GM12878 (cell line): Measurements from ENCODE around the gene PLIN3. TPM values are rescaled to one million over a fixed set of nuclear protein-coding genes. Genes with fewer than 3 reads are reported as not detected.

Source experiments
- ATAC-seq: fragments of 200-7000 bp; cut with Tn5 transposase; 3 replicates; pipeline ENCODE4 v1.9.1; 2020; ENCODE audit warnings: mild to moderate bottlenecking, moderate library complexity
- BruUV-seq: library from RNA; stranded (reverse); fragments of 400-500 nt; replicated peaks from 2 replicates; lab custom pipeline; 2021; lab: Mats Ljungman, UMichigan
- CTCF ChIA-PET: fragments of 300-600 bp; sonication (Branson Sonifier 250); formaldehyde crosslinking; extraction: SDS; loops from one replicate; lab custom pipeline; 2021; ENCODE audit warnings: inconsistent platforms; lab: Yijun Ruan, JAX
- POLR2A ChIA-PET: fragments of 350-600 bp; formaldehyde crosslinking; extraction: SDS; loops from one replicate; lab custom pipeline; 2021; ENCODE audit warnings: inconsistent platforms; lab: Charles Lee
- RAD21 ChIA-PET: fragments of 300-600 bp; sonication (Branson Sonifier 250); formaldehyde crosslinking; loops from one replicate; lab custom pipeline; 2023; ENCODE audit warnings: antibody characterized with exemption; ENCODE audit not compliant: unreplicated experiment; lab: Charles Lee
- SMC1A ChIA-PET: fragments of 300-600 bp; sonication (Branson Sonifier 250); formaldehyde crosslinking; loops from one replicate; lab custom pipeline; 2023; ENCODE audit not compliant: unreplicated experiment, uncharacterized antibody; lab: Charles Lee
- DNase-seq: peaks from one replicate; pipeline ENCODE4 v3.0.0-alpha.2; 2011; ENCODE audit warnings: low read depth, low spot score
- FAIRE-seq: peaks from 3 replicates; lab custom pipeline; 2011; peaks lifted over from hg19 to GRCh38; lab: Jason Lieb, UNC
- H2AFZ ChIP-seq: 2 replicates; pipeline ENCODE4 v1.6.0; 2011; ENCODE audit warnings: low read depth, low read length, control low read depth; ENCODE audit not compliant: control insufficient read depth
- H3K27ac ChIP-seq: 2 replicates; pipeline ENCODE4 v1.5.1; 2011; ENCODE audit warnings: control low read depth; ENCODE audit not compliant: control insufficient read depth, insufficient read depth
- H3K27me3 ChIP-seq, 2 experiments: replicated peaks in 1 of 2; 2 replicates each; pipeline versions ENCODE4 v1.6.0 to v1.6.1; 2011; ENCODE audit warnings: low read length in 1 of 2; ENCODE audit not compliant: control insufficient read depth in 2 of 2, insufficient read depth in 2 of 2
- H3K36me3 ChIP-seq, 2 experiments: 2 replicates each; pipeline ENCODE4 v1.5.1; 2011; ENCODE audit warnings: low read length in 1 of 2; ENCODE audit not compliant: control insufficient read depth in 2 of 2, insufficient read depth in 2 of 2
- H3K4me1 ChIP-seq: 2 replicates; pipeline ENCODE4 v1.6.1; 2011; ENCODE audit warnings: mild to moderate bottlenecking, low read length, moderate library complexity, mixed read lengths; ENCODE audit not compliant: control insufficient read depth, insufficient read depth
- H3K4me2 ChIP-seq: 2 replicates; pipeline ENCODE4 v1.6.0; 2011; ENCODE audit warnings: control low read depth; ENCODE audit not compliant: control insufficient read depth, insufficient read depth
- H3K4me3 ChIP-seq: fragments of 200-600 bp; sonication (generic); 2 replicates; pipeline ENCODE4 v1.5.1; 2016
- H3K79me2 ChIP-seq: 2 replicates; pipeline ENCODE4 v1.6.0; 2011; ENCODE audit warnings: low read length; ENCODE audit not compliant: control insufficient read depth, insufficient read depth
- H3K9ac ChIP-seq: 2 replicates; pipeline ENCODE4 v1.8.0; 2011; ENCODE audit warnings: low read length, control low read depth, mixed read lengths; ENCODE audit not compliant: control insufficient read depth, insufficient read depth
- H3K9me3 ChIP-seq: replicated peaks from 3 replicates; pipeline ENCODE4 v1.5.1; 2011; ENCODE audit warnings: mild to moderate bottlenecking, low read length; ENCODE audit not compliant: control insufficient read depth, insufficient read depth
- H4K20me1 ChIP-seq: 2 replicates; pipeline ENCODE4 v1.6.0; 2011; ENCODE audit not compliant: control insufficient read depth, insufficient read depth
- CREM ChIP-seq: IDR thresholded peaks from 2 replicates; pipeline ENCODE4 v1.6.1; 2014; ENCODE audit warnings: antibody characterized with exemption, low read depth
- POLR2AphosphoS2 ChIP-seq: IDR thresholded peaks from 2 replicates; pipeline ENCODE4 v1.6.1; 2011; ENCODE audit warnings: low read depth, mild to moderate bottlenecking, low read length, improper control_type of control experiment, moderate library complexity
- REST ChIP-seq: IDR thresholded peaks from 2 replicates; pipeline ENCODE4 v1.6.1; 2012; ENCODE audit warnings: mild to moderate bottlenecking, low read depth, low read length
- SMAD1 ChIP-seq: fragments of 450-650 bp; IDR thresholded peaks from 2 replicates; pipeline ENCODE4 v1.6.1; 2018; ENCODE audit warnings: mild to moderate bottlenecking, low read depth; ENCODE audit not compliant: partially characterized antibody
- SREBF2 ChIP-seq: IDR thresholded peaks from 2 replicates; pipeline ENCODE4 v1.6.1; 2012; ENCODE audit warnings: mild to moderate bottlenecking, low read length
- TAF1 ChIP-seq: IDR thresholded peaks from 2 replicates; pipeline ENCODE4 v1.6.1; 2011; ENCODE audit warnings: mild to moderate bottlenecking, low read depth, low read length, borderline replicate concordance
- WGBS: methylation state at CpG from one replicate; pipeline ENCODE4 v1.1.6; 2016; ENCODE audit warnings: low lambda C conversion rate; ENCODE audit not compliant: insufficient replicate concordance, insufficient coverage; ENCODE audit errors: missing lambda C conversion rate; 5-methylcytosine and 5-hydroxymethylcytosine counted together
- in situ Hi-C: fragments of 300-500 bp; cut with MboI; formaldehyde crosslinking; loops from 9 replicates; pipeline ENCODE4 v1.14.3; 2018; ENCODE audit warnings: mixed read lengths
- intact Hi-C: fragments of 100-400 bp; cut with micrococcal nuclease; formaldehyde crosslinking; loops from one replicate; pipeline ENCODE4 v1.14.2; 2022; ENCODE audit not compliant: unreplicated experiment
- polyA plus RNA-seq, 11 experiments: library from polyadenylated mRNA; depleted of rRNA in 4 of 11; unstranded in 6 of 11; stranded (reverse) in 5 of 11; fragments of >200 nt; fragmentation: Nextera tagmentation in 4 of 11; fragmentation: Illumina TruSeq in 1 of 11; extraction: Ambion mirVana in 4 of 11; extraction: Trizol in 1 of 11; gene quantifications; 1 replicate in 1 of 11; 2 replicates in 10 of 11; pipeline versions ENCODE4 v1.2.1 to v1.2.3, GENCODE V29; 2011 to 2016; ENCODE audit warnings: inconsistent platforms in 2 of 11, missing spikeins in 2 of 11, low read depth in 1 of 11
- total RNA-seq, 4 experiments: library from RNA; depleted of rRNA in 3 of 4; stranded (reverse); fragments of >200 nt in 3 of 4; fragmentation: Illumina TruSeq in 1 of 4; extraction: Trizol in 1 of 4; gene quantifications; 2 replicates each; pipeline versions ENCODE4 v1.2.1 to v1.2.3, GENCODE V29; 2013 to 2021

Gene PLIN3
- total and polyA plus RNA-seq, 10 of the 15 experiments (the other 5 are each of a cell fraction or from before 2014, with no cell fraction given) = 7.7 to 71.4 (median 66.8) TPM

GRCh38 chr19:4914736-4915501, 47.5 kb upstream of the PLIN3 start (continued):
- TF ChIP-seq REST (no peak), TAF1 (no peak), POLR2AphosphoS2 (no peak)

GRCh38 chr19:4913996-4914735, 46.7 kb upstream of the PLIN3 start:
- in situ Hi-C loops = loop anchor here (5.0 kb wide), 2 partner anchors 42 to 107 kb away; no protein-coding TSS in a partner anchor
- CTCF ChIA-PET = interaction anchor here (0.7 to 4.8 kb wide), 6 partner anchors 8 to 117 kb away, joined by 3 to 310 read pairs (median 24); partner anchors contain the start of genes KDM4B and PLIN3
- intact Hi-C loops = loop anchor here (2.0 to 5.0 kb wide), 2 partner anchors 117 to 192 kb away; partner anchors contain the start of gene DPP9

More at GRCh38 chr19:4913996-4914735, 46.7 kb upstream of the PLIN3 start:
- RAD21 ChIA-PET = interaction anchor here (0.8 to 5.4 kb wide), 3 partner anchors 44 to 103 kb away, joined by 3 to 176 read pairs (median 79); partner anchors contain the start of gene PLIN3
- Histone ChIP-seq H3K4me3 (no peak overlapping the region), H3K9me3 (no peaks in the 10 kb centered on the region), H2AFZ (no peak overlapping the region), H3K4me1 (peaks cover 44% of the 10 kb centered on the region), H4K20me1 (no peaks in the 10 kb centered on the region), H3K4me2 (peak overlapping the region; percentile 96), H3K27me3 (no peaks in the 10 kb centered on the region), H3K79me2 (peaks cover 72% of the 10 kb centered on the region), H3K36me3 (peaks cover 3 to 13% of the 10 kb centered on the region in 2 experiments), H3K9ac (no peak overlapping the region), H3K27ac (no peak overlapping the region)
- TF ChIP-seq SMAD1 (no peak), SREBF2 (no peak), CREM (no peak)
- ATAC-seq (no peak), FAIRE-seq (no peak), DNase-seq (no peak)
- POLR2A ChIA-PET = interaction anchor here (1.0 to 1.6 kb wide), 2 partner anchors 43 to 54 kb away, joined by 3 to 5 read pairs; partner anchors contain the start of gene KDM4B
- BruUV-seq = no TSS peak
- 86% methylated on average over 16 of the region's 24 CpGs for WGBS
- SMC1A ChIA-PET = interaction anchor here (2.2 to 4.0 kb wide), 2 partner anchors 42 to 105 kb away, joined by 5 to 94 read pairs; no protein-coding TSS in a partner anchor
